Activated naive CD8-positive, alpha-beta T cell treated with anti-CD3 and anti-CD28 coated beads, Interleukin-2, amount 50 U/mL, for 24 hours (primary cell): ENCODE results near the gene TRPM3.

Source experiments
- ATAC-seq: fragments of 150-1000 bp; cut with Tn5 transposase; one replicate; pipeline ENCODE4 v1.10.0; 2021
- DNase-seq: peaks from one replicate; pipeline ENCODE4 v3.0.0; 2021
- H3K27ac Mint-ChIP-seq: one replicate; pipeline ENCODE4 v1.8.0; 2021; ENCODE audit warnings: mild to moderate bottlenecking, mixed read lengths
- H3K27me3 Mint-ChIP-seq: one replicate; pipeline ENCODE4 v1.8.0; 2021; ENCODE audit warnings: mixed read lengths
- H3K36me3 Mint-ChIP-seq: one replicate; pipeline ENCODE4 v1.8.0; 2021; ENCODE audit warnings: low read depth, mixed read lengths
- H3K4me1 Mint-ChIP-seq: one replicate; pipeline ENCODE4 v1.8.0; 2021; ENCODE audit warnings: mixed read lengths
- H3K4me3 Mint-ChIP-seq: one replicate; pipeline ENCODE4 v1.8.0; 2021; ENCODE audit warnings: mild to moderate bottlenecking, moderate library complexity, mixed read lengths
- H3K9me3 Mint-ChIP-seq: one replicate; pipeline ENCODE4 v1.8.0; 2021; ENCODE audit warnings: mixed read lengths

Gene TRPM3

DNA sequence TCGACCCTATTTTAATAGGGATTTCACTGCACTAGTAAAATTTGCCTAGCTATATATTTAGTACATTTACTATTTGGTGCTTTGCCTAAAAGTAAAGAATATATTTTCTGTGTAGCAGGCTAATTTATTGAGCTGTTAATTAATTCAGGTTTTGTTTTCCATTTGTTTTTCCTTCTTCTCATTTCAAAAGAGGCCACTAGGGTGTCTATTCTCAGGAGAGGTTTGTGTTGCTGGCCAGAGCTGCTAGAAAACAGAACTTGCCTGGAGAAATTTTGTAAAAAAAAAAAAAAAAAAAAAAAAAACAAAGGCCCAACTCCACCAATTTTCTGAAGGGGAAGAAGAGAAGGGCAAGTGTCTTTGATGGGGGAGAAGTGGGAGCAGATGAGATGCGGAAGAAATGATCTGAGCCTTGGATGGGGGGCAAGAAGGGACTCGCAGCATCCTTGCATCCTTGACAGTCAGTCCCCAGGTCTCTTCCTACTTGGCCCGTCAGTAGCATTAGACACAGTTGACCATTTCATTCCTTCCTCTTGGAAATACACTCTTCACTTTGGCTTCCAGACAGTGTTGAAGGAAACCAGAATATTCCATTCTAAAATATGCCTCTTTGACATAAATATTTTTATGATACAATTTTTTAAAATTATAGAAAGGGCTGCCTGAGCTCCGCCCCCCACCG is 318.5 kb downstream of the TRPM3 start:
- ATAC-seq: no peak

DNA sequence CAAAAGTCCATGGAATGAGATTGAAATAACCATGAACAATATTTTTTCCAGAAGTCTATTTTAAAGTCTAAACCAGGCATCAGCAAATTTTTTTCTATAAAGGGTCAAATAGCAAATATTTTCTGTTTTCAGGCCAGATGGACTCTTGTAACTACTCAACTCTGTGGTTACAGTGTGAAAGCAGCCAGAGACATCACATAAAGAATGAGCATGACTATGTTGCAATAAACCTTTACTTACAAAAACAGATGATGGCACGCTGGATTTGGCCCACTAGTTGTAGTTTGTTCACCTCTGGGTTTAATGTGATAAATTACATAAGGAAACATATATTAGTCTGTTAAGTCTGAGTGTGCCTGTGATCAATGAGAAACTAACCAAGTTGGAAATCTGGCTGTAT is 319.2 kb downstream of the TRPM3 start:
- Mint-ChIP-seq H3K27ac (no peak overlapping the region), H3K27me3 (no peaks in the 10 kb centered on the region), H3K4me3 (no peak overlapping the region), H3K9me3 (no peaks in the 10 kb centered on the region), H3K4me1 (no peaks in the 10 kb centered on the region), H3K36me3 (no peaks in the 10 kb centered on the region)
- ATAC-seq: no peak
- no peak for DNase-seq

More for the DNA sequence above, 318.5 kb downstream of the TRPM3 start:
- Mint-ChIP-seq H3K4me1 (no peaks in the 10 kb centered on the region), H3K4me3 (no peak overlapping the region), H3K27ac (no peak overlapping the region), H3K36me3 (no peaks in the 10 kb centered on the region), H3K9me3 (no peaks in the 10 kb centered on the region), H3K27me3 (no peaks in the 10 kb centered on the region)
- no peak for DNase-seq

- no peaks in the 10 kb centered on the region for H3K36me3 Mint-ChIP-seq
- no peaks in the 10 kb centered on the region for H3K4me1 Mint-ChIP-seq
- no peaks in the 10 kb centered on the region for H3K27me3 Mint-ChIP-seq
- no peaks in the 10 kb centered on the region for H3K9me3 Mint-ChIP-seq
- ATAC-seq: no peak
- no peak for DNase-seq
- H3K4me3 Mint-ChIP-seq: no peak overlapping the region
- H3K27ac Mint-ChIP-seq: no peak overlapping the region
Observed at GRCh38 chr9:70801181-70801829, 320.1 kb downstream of the TRPM3 start.

- Mint-ChIP-seq H3K27me3 (no peaks in the 10 kb centered on the region), H3K36me3 (no peaks in the 10 kb centered on the region), H3K27ac (no peak overlapping the region), H3K4me3 (no peak overlapping the region), H3K4me1 (no peaks in the 10 kb centered on the region), H3K9me3 (no peaks in the 10 kb centered on the region)
- ATAC-seq: no peak
- DNase-seq: no peak
Observed at GRCh38 chr9:70798018-70798417, 323.4 kb downstream of the TRPM3 start.

DNA sequence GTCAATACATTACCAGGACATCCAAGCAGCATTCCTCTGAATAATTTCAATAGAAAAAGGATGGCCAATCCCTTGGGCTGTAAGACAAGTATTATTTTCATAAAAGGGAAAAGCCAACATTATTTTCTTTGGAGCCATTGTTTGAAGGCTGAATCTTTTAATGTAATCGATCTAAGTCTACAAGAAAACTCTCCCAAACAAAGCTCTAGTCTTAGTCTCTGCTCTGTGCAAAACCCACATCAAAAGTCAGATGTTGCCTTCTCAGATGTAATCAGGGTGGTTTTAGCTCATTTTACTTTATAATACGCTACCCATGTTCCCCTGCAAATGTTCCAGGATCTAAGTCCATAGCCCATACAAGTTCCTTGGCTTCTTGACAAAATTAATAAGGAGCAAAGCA is 325.6 kb downstream of the TRPM3 start:
- Mint-ChIP-seq H3K36me3 (no peaks in the 10 kb centered on the region), H3K27ac (no peak overlapping the region), H3K4me3 (no peak overlapping the region), H3K9me3 (no peaks in the 10 kb centered on the region), H3K27me3 (peaks cover 3% of the 10 kb centered on the region), H3K4me1 (no peaks in the 10 kb centered on the region)
- ATAC-seq: no peak
- DNase-seq: no peak

GRCh38 chr9:70792796-70793195 is 328.6 kb downstream of the TRPM3 start:
- Mint-ChIP-seq H3K4me1 (no peaks in the 10 kb centered on the region), H3K9me3 (no peaks in the 10 kb centered on the region), H3K27ac (no peak overlapping the region), H3K36me3 (no peaks in the 10 kb centered on the region), H3K4me3 (no peak overlapping the region), H3K27me3 (peaks cover 4% of the 10 kb centered on the region)
- ATAC-seq: no peak
- no peak for DNase-seq

DNA sequence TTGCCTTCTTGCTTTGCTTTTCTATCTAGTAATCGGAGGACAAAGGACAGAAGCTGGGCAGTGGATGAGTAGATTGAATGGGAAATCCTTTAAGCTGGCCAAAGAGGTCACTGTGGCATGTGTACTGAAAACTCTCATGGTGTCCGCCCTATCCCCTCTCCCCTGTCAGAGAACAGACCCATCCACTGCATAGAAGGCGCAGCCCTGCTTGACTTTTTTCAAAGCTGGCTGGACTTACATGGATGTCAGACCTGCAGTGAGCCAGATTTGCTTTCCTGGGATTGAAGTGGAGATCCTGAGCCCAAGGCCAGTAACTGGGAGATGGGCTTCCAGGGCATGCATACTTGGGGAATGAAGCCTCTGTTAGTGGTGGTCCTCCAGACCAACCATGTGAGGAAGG is 329.5 kb downstream of the TRPM3 start:
- Mint-ChIP-seq H3K4me3 (no peak overlapping the region), H3K36me3 (no peaks in the 10 kb centered on the region), H3K9me3 (no peaks in the 10 kb centered on the region), H3K27me3 (peaks cover 4% of the 10 kb centered on the region), H3K4me1 (no peaks in the 10 kb centered on the region), H3K27ac (no peak overlapping the region)
- DNase-seq: no peak
- no peak for ATAC-seq

- Mint-ChIP-seq H3K36me3 (no peaks in the 10 kb centered on the region), H3K4me1 (no peaks in the 10 kb centered on the region), H3K27me3 (peaks cover 4% of the 10 kb centered on the region), H3K9me3 (no peaks in the 10 kb centered on the region), H3K27ac (no peak overlapping the region), H3K4me3 (no peak overlapping the region)
- DNase-seq: no peak
- no peak for ATAC-seq
Observed at GRCh38 chr9:70789086-70789485, 332.3 kb downstream of the TRPM3 start.

GRCh38 chr9:70784456-70784855 is 337.0 kb downstream of the TRPM3 start:
- no peaks in the 10 kb centered on the region for H3K9me3 Mint-ChIP-seq
- no peak overlapping the region for H3K4me3 Mint-ChIP-seq
- ATAC-seq (no peak), DNase-seq (no peak)
- no peaks in the 10 kb centered on the region for H3K4me1 Mint-ChIP-seq
- no peaks in the 10 kb centered on the region for H3K36me3 Mint-ChIP-seq
- H3K27ac Mint-ChIP-seq: no peak overlapping the region
- H3K27me3 Mint-ChIP-seq: peaks cover 2% of the 10 kb centered on the region

DNA sequence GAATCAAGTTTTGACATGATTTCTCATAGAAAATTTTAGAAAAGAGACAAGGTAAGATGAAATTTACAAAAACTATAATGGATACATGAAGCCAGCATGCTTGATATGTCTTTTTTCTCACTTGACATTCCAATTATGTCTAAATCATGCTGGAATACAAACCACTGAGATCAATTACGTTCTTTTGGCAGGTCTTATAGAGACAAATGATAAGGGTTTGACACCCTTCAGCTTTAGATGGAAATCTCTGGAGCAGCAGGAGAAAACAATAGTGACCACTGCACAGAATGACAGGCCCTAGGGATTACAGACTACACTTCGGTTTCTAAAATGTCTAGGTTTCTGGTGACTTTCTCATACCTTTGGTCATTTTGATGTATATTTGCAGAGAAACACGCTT is 342.9 kb downstream of the TRPM3 start:
- Mint-ChIP-seq H3K4me3 (no peak overlapping the region), H3K36me3 (no peaks in the 10 kb centered on the region), H3K27ac (no peak overlapping the region), H3K4me1 (no peaks in the 10 kb centered on the region), H3K27me3 (no peaks in the 10 kb centered on the region), H3K9me3 (no peaks in the 10 kb centered on the region)
- DNase-seq: no peak
- ATAC-seq: no peak

GRCh38 chr9:70773579-70773978 is 347.8 kb downstream of the TRPM3 start:
- peaks cover 2% of the 10 kb centered on the region for H3K27me3 Mint-ChIP-seq
- H3K36me3 Mint-ChIP-seq: no peaks in the 10 kb centered on the region
- H3K4me3 Mint-ChIP-seq: no peak overlapping the region
- no peaks in the 10 kb centered on the region for H3K9me3 Mint-ChIP-seq
- H3K27ac Mint-ChIP-seq: no peak overlapping the region
- no peak for DNase-seq
- no peaks in the 10 kb centered on the region for H3K4me1 Mint-ChIP-seq
- no peak for ATAC-seq

GRCh38 chr9:70772601-70773000 is 348.8 kb downstream of the TRPM3 start:
- H3K4me3 Mint-ChIP-seq: no peak overlapping the region
- H3K36me3 Mint-ChIP-seq: no peaks in the 10 kb centered on the region
- no peaks in the 10 kb centered on the region for H3K4me1 Mint-ChIP-seq
- peaks cover 2% of the 10 kb centered on the region for H3K27me3 Mint-ChIP-seq
- no peaks in the 10 kb centered on the region for H3K9me3 Mint-ChIP-seq
- ATAC-seq (no peak), DNase-seq (no peak)
- no peak overlapping the region for H3K27ac Mint-ChIP-seq

DNA sequence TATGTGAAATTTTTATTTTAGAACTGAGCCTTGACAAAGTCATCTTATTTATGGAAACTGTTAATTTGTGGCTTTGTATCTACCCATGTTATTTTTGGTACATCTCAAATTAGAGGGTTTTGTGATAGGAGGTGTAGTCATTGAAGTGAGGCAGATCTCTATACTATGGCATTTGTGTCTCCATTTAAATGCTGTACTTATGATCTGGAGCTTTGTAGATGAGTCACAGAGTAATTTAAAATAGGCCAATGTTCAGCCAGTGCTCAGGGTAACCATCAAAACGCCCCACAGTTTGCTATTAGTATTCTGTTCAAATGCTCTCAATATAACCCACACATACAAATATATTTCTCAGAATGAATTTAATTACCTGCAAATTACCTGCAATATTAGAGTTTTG is 355.5 kb downstream of the TRPM3 start:
- DNase-seq (no peak), ATAC-seq (no peak)
- H3K9me3 Mint-ChIP-seq: no peaks in the 10 kb centered on the region
- H3K36me3 Mint-ChIP-seq: no peaks in the 10 kb centered on the region
- no peaks in the 10 kb centered on the region for H3K4me1 Mint-ChIP-seq
- H3K27ac Mint-ChIP-seq: no peak overlapping the region
- H3K4me3 Mint-ChIP-seq: no peak overlapping the region
- H3K27me3 Mint-ChIP-seq: peaks cover 2% of the 10 kb centered on the region

GRCh38 chr9:70761139-70761670 is 360.2 kb downstream of the TRPM3 start:
- Mint-ChIP-seq H3K36me3 (no peaks in the 10 kb centered on the region), H3K4me1 (no peaks in the 10 kb centered on the region), H3K9me3 (no peaks in the 10 kb centered on the region), H3K27me3 (no peaks in the 10 kb centered on the region), H3K4me3 (no peak overlapping the region), H3K27ac (no peak overlapping the region)
- ATAC-seq (no peak), DNase-seq (no peak)

- Mint-ChIP-seq H3K27me3 (no peaks in the 10 kb centered on the region), H3K4me1 (no peaks in the 10 kb centered on the region), H3K27ac (no peak overlapping the region), H3K9me3 (no peaks in the 10 kb centered on the region), H3K4me3 (no peak overlapping the region), H3K36me3 (no peaks in the 10 kb centered on the region)
- ATAC-seq: no peak
- no peak for DNase-seq
Observed at GRCh38 chr9:70760228-70760627, 361.2 kb downstream of the TRPM3 start.
